Stimulated activated CD8-positive, alpha-beta memory T cell treated with anti-CD3 and anti-CD28 coated beads, Interleukin-15, amount 100 ng/mL, for 1 hour (primary cell): ENCODE measurements around the gene DNAJC8.

Experiments used
- DNase-seq: peaks from one replicate; pipeline ENCODE4 v3.0.0-alpha.2; 2020; ENCODE audit warnings: low read depth

Gene DNAJC8

GRCh38 chr1:28232558-28233263, at the start of gene DNAJC8:
DNAJC8 (minus strand) TSS chr1:28233029; CDS start chr1:28232998, 31 bp downstream.
- peak; percentile 92 for DNase-seq

- no peak for DNase-seq
Observed at GRCh38 chr1:28281608-28282425, 49.0 kb upstream of the DNAJC8 start.

GRCh38 chr1:28280977-28281381, 48.1 kb upstream of the DNAJC8 start:
- DNase-seq = no peak

GRCh38 chr1:28280501-28280900, 47.7 kb upstream of the DNAJC8 start:
- DNase-seq = no peak

- DNase-seq = no peak
Observed at GRCh38 chr1:28279721-28280120, 46.9 kb upstream of the DNAJC8 start.

- DNase-seq = no peak
Observed at GRCh38 chr1:28278763-28279162, 45.9 kb upstream of the DNAJC8 start.

- no peak for DNase-seq
Observed at GRCh38 chr1:28273216-28273860, 40.5 kb upstream of the DNAJC8 start.

- DNase-seq = no peak
Observed at GRCh38 chr1:28272215-28272852, 39.5 kb upstream of the DNAJC8 start.

- no peak for DNase-seq
Observed at GRCh38 chr1:28269529-28269928, 36.7 kb upstream of the DNAJC8 start.

GRCh38 chr1:28267633-28268032, 34.8 kb upstream of the DNAJC8 start:
- no peak for DNase-seq

- no peak for DNase-seq
Observed at GRCh38 chr1:28266920-28267322, 34.1 kb upstream of the DNAJC8 start.

- no peak for DNase-seq
Observed at GRCh38 chr1:28265577-28265976, 32.7 kb upstream of the DNAJC8 start.

GRCh38 chr1:28264897-28265296, 32.1 kb upstream of the DNAJC8 start:
- DNase-seq = no peak

- no peak for DNase-seq
Observed at GRCh38 chr1:28260803-28261174, 28.0 kb upstream of the DNAJC8 start.

GRCh38 chr1:28259934-28260802, 27.3 kb upstream of the DNAJC8 start:
- DNase-seq = no peak

GRCh38 chr1:28259252-28259933, 26.6 kb upstream of the DNAJC8 start, which contains the start of gene SESN2:
SESN2 (plus strand) TSS chr1:28259518; CDS start chr1:28259848, 330 bp downstream.
- peak; percentile 98 for DNase-seq

- DNase-seq = no peak
Observed at GRCh38 chr1:28258628-28259251, 25.9 kb upstream of the DNAJC8 start.

- no peak for DNase-seq
Observed at GRCh38 chr1:28257736-28258135, 24.9 kb upstream of the DNAJC8 start.

- DNase-seq = no peak
Observed at GRCh38 chr1:28256197-28256827, 23.5 kb upstream of the DNAJC8 start.

- DNase-seq = no peak
Observed at GRCh38 chr1:28249866-28250295, 17.1 kb upstream of the DNAJC8 start.
